Measurements from ENCODE around the gene DAB1. TPM values are rescaled to one million over a fixed set of nuclear protein-coding genes. Genes with fewer than 3 reads are reported as not detected.

Gene DAB1
- total RNA-seq, 1 experiment from 2014 or later, result not detected

DNA sequence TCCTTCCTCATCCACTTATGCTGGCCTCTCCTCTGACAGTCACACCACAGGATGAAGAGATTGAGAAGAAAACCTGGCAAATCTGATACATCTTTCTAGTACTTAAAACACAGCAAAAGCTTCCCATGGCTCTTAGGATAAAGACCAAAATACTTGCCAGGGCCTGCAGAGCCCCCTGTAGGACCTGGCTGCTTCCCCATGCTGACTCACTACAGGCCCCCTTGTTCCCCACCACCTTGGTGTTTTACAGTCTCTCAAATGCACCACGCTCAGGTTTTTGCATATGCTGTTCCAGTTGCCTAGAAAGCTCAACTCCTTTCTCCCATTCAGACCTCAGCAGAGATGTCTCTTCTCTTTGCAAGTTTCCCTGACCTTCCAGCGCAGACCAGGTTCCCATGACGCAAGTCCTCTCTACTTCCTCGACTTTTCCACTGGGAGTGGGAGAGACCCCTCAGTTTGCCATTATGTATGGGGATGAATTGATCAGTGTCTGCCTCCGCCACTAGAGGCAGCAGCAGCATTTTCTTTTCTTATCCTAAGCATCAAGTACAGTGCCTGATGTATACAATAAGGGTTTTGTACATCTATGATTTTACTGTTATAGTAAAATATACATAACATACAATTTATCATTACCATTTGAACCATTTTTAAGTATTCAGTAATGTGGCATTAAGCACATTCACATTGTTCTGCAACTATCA is 344.3 kb downstream of the DAB1 start:
- Histone ChIP-seq H3K9ac (ENCODE audit: low read length) (no peak overlapping the region), H4K20me1 (ENCODE audit: insufficient read depth) (no peaks in the 10 kb centered on the region), H3K27me3 (ENCODE audit: insufficient read depth, low read length) (peaks cover 9% of the 10 kb centered on the region; the same call in 1 of the 2 replicates), H3K36me3 (ENCODE audit: control insufficient read depth in 1 of 2, insufficient read depth in 2 of 2, low read length in 2 of 2) (no peaks in the 10 kb centered on the region), H3K4me2 (ENCODE audit: low read length) (no peak overlapping the region), H3K9me2 (ENCODE audit: insufficient read depth) (no peaks in the 10 kb centered on the region), H3K27ac (ENCODE audit: low read depth, low read length) (no peak overlapping the region), H3K79me2 (ENCODE audit: insufficient read depth, low read length) (no peaks in the 10 kb centered on the region), H3K9me3 (ENCODE audit: control insufficient read depth in 1 of 2, insufficient read depth in 1 of 2, low read depth in 1 of 2, low read length in 2 of 2) (no peaks in the 10 kb centered on the region), H2AFZ (ENCODE audit: low read depth, low read length, poor library complexity, severe bottlenecking) (no peak overlapping the region), H3K4me1 (ENCODE audit: control insufficient read depth in 1 of 2, insufficient read depth in 2 of 2, low read length in 2 of 2) (no peaks in the 10 kb centered on the region), H3K4me3 (replicated peaks in 1 of 2; ENCODE audit: low read depth in 1 of 2, low read length in 2 of 2) (no peak overlapping the region)
- CTCF ChIA-PET, result no interaction called here
- TF ChIP-seq, protein P1, sequence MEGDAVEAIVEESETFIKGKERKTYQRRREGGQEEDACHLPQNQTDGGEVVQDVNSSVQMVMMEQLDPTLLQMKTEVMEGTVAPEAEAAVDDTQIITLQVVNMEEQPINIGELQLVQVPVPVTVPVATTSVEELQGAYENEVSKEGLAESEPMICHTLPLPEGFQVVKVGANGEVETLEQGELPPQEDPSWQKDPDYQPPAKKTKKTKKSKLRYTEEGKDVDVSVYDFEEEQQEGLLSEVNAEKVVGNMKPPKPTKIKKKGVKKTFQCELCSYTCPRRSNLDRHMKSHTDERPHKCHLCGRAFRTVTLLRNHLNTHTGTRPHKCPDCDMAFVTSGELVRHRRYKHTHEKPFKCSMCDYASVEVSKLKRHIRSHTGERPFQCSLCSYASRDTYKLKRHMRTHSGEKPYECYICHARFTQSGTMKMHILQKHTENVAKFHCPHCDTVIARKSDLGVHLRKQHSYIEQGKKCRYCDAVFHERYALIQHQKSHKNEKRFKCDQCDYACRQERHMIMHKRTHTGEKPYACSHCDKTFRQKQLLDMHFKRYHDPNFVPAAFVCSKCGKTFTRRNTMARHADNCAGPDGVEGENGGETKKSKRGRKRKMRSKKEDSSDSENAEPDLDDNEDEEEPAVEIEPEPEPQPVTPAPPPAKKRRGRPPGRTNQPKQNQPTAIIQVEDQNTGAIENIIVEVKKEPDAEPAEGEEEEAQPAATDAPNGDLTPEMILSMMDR (IDR thresholded peaks at IDR 0.05 in 2 of 3, conservative IDR thresholded peaks at IDR 0.05 in 1 of 3; ENCODE audit: borderline replicate concordance in 1 of 3, insufficient read depth in 1 of 3, low read depth in 2 of 3, low read length in 2 of 3), result peak in 2 of 3 experiments; percentile 45 to 60; a peak in 4 of 6 replicates
- TF ChIP-seq, protein P2, sequence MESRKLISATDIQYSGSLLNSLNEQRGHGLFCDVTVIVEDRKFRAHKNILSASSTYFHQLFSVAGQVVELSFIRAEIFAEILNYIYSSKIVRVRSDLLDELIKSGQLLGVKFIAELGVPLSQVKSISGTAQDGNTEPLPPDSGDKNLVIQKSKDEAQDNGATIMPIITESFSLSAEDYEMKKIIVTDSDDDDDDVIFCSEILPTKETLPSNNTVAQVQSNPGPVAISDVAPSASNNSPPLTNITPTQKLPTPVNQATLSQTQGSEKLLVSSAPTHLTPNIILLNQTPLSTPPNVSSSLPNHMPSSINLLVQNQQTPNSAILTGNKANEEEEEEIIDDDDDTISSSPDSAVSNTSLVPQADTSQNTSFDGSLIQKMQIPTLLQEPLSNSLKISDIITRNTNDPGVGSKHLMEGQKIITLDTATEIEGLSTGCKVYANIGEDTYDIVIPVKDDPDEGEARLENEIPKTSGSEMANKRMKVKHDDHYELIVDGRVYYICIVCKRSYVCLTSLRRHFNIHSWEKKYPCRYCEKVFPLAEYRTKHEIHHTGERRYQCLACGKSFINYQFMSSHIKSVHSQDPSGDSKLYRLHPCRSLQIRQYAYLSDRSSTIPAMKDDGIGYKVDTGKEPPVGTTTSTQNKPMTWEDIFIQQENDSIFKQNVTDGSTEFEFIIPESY (IDR thresholded peaks at IDR 0.05; ENCODE audit: extremely low read depth, insufficient replicate concordance, low read length), result no peak
- TF ChIP-seq ZFX (IDR thresholded peaks at IDR 0.05) (no peak), ZNF274 (IDR thresholded peaks at IDR 0.05; ENCODE audit: low read depth, low read length) (no peak), SP1 (IDR thresholded peaks at IDR 0.05; ENCODE audit: low read depth) (no peak)
- DNase-seq (ENCODE audit: low read depth, low spot score), result no peak
- POLR2A ChIA-PET, result no interaction called here
- BruUV-seq (replicated peaks), result no TSS peak
- RAD21 ChIA-PET (ENCODE audit: low non-redundant PET in 1 of 2, low total read pairs in 2 of 2, uncharacterized antibody in 2 of 2, unreplicated experiment in 2 of 2), result no interaction called here
- ATAC-seq, result peak; percentile 60
- intact Hi-C loops (cut with micrococcal nuclease), result no loop called here

Data from HCT116 (cell line).